ENCODE measurements around the gene RBM14. TPM values are rescaled to one million over a fixed set of nuclear protein-coding genes. Genes with fewer than 3 reads are reported as not detected.

The RBM14 gene
- total and polyA plus RNA-seq, 10 of the 15 experiments (the other 5 are each of a cell fraction or from before 2014, with no cell fraction given), result 5.4 to 140 (median 44.5) TPM

DNA sequence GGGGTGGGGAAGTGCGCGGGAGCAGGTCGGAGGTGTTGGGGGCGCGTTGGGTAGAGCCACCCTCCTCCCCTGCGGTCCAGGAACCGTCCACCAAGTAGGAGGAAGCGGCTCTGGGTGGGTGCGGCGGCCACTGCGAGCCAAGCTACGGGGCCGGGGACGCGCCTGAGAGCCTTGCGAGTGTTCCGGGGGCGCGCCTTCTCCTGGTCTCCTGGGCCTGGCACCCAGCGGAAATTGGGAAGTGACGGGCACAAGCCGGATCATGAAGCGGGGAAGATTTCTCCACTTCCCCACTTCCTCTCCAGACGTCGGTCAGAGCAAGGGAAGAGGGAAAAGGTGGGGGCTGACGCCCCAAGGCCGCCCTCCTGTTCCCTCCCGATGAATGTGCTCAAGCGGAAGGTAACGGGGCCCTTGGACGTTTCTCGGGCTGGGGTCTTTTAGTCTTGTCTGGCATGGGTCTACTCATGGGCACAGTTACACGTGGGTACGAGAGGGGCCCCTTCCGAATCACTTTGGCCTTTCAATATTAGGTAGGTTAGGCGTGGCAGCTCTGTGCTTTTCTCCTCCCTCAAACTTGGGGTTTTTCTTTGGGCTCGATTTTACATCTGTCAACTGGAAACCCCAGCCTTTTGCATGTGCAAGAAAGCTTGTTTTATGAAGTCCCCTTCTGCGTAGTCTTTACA is 865 bp downstream of the RBM14 start (continued):
- TF ChIP-seq, protein P1, sequence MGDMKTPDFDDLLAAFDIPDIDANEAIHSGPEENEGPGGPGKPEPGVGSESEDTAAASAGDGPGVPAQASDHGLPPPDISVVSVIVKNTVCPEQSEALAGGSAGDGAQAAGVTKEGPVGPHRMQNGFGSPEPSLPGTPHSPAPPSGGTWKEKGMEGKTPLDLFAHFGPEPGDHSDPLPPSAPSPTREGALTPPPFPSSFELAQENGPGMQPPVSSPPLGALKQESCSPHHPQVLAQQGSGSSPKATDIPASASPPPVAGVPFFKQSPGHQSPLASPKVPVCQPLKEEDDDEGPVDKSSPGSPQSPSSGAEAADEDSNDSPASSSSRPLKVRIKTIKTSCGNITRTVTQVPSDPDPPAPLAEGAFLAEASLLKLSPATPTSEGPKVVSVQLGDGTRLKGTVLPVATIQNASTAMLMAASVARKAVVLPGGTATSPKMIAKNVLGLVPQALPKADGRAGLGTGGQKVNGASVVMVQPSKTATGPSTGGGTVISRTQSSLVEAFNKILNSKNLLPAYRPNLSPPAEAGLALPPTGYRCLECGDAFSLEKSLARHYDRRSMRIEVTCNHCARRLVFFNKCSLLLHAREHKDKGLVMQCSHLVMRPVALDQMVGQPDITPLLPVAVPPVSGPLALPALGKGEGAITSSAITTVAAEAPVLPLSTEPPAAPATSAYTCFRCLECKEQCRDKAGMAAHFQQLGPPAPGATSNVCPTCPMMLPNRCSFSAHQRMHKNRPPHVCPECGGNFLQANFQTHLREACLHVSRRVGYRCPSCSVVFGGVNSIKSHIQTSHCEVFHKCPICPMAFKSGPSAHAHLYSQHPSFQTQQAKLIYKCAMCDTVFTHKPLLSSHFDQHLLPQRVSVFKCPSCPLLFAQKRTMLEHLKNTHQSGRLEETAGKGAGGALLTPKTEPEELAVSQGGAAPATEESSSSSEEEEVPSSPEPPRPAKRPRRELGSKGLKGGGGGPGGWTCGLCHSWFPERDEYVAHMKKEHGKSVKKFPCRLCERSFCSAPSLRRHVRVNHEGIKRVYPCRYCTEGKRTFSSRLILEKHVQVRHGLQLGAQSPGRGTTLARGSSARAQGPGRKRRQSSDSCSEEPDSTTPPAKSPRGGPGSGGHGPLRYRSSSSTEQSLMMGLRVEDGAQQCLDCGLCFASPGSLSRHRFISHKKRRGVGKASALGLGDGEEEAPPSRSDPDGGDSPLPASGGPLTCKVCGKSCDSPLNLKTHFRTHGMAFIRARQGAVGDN (IDR thresholded peaks at IDR 0.05), result no peak
- TF ChIP-seq, protein P2, sequence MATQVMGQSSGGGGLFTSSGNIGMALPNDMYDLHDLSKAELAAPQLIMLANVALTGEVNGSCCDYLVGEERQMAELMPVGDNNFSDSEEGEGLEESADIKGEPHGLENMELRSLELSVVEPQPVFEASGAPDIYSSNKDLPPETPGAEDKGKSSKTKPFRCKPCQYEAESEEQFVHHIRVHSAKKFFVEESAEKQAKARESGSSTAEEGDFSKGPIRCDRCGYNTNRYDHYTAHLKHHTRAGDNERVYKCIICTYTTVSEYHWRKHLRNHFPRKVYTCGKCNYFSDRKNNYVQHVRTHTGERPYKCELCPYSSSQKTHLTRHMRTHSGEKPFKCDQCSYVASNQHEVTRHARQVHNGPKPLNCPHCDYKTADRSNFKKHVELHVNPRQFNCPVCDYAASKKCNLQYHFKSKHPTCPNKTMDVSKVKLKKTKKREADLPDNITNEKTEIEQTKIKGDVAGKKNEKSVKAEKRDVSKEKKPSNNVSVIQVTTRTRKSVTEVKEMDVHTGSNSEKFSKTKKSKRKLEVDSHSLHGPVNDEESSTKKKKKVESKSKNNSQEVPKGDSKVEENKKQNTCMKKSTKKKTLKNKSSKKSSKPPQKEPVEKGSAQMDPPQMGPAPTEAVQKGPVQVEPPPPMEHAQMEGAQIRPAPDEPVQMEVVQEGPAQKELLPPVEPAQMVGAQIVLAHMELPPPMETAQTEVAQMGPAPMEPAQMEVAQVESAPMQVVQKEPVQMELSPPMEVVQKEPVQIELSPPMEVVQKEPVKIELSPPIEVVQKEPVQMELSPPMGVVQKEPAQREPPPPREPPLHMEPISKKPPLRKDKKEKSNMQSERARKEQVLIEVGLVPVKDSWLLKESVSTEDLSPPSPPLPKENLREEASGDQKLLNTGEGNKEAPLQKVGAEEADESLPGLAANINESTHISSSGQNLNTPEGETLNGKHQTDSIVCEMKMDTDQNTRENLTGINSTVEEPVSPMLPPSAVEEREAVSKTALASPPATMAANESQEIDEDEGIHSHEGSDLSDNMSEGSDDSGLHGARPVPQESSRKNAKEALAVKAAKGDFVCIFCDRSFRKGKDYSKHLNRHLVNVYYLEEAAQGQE (IDR thresholded peaks at IDR 0.05; ENCODE audit: low read depth, low read length), result no peak
- TF ChIP-seq IKZF1 (conservative IDR thresholded peaks at IDR 0.05) (peak; percentile 15), SUZ12 (IDR thresholded peaks at IDR 0.05; ENCODE audit: unreplicated experiment) (no peak), CBX5 (IDR thresholded peaks at IDR 0.05; ENCODE audit: low read depth) (no peak), ATF7 (IDR thresholded peaks at IDR 0.05; ENCODE audit: low read depth) (no peak), RB1 (IDR thresholded peaks at IDR 0.05; ENCODE audit: borderline replicate concordance) (no peak), JUND (IDR thresholded peaks at IDR 0.05; ENCODE audit: low read depth, low read length) (no peak), ZBED1 (IDR thresholded peaks at IDR 0.05; ENCODE audit: borderline replicate concordance) (no peak), ZNF274 (IDR thresholded peaks at IDR 0.05; ENCODE audit: insufficient read depth, insufficient read length) (no peak), CBX3 (IDR thresholded peaks at IDR 0.05; ENCODE audit: borderline replicate concordance, low read depth) (no peak), PML (IDR thresholded peaks at IDR 0.05; ENCODE audit: low read length) (no peak), SIX5 (IDR thresholded peaks at IDR 0.05; ENCODE audit: low read depth, low read length, severe bottlenecking) (no peak)
- TF ChIP-seq, protein P3, sequence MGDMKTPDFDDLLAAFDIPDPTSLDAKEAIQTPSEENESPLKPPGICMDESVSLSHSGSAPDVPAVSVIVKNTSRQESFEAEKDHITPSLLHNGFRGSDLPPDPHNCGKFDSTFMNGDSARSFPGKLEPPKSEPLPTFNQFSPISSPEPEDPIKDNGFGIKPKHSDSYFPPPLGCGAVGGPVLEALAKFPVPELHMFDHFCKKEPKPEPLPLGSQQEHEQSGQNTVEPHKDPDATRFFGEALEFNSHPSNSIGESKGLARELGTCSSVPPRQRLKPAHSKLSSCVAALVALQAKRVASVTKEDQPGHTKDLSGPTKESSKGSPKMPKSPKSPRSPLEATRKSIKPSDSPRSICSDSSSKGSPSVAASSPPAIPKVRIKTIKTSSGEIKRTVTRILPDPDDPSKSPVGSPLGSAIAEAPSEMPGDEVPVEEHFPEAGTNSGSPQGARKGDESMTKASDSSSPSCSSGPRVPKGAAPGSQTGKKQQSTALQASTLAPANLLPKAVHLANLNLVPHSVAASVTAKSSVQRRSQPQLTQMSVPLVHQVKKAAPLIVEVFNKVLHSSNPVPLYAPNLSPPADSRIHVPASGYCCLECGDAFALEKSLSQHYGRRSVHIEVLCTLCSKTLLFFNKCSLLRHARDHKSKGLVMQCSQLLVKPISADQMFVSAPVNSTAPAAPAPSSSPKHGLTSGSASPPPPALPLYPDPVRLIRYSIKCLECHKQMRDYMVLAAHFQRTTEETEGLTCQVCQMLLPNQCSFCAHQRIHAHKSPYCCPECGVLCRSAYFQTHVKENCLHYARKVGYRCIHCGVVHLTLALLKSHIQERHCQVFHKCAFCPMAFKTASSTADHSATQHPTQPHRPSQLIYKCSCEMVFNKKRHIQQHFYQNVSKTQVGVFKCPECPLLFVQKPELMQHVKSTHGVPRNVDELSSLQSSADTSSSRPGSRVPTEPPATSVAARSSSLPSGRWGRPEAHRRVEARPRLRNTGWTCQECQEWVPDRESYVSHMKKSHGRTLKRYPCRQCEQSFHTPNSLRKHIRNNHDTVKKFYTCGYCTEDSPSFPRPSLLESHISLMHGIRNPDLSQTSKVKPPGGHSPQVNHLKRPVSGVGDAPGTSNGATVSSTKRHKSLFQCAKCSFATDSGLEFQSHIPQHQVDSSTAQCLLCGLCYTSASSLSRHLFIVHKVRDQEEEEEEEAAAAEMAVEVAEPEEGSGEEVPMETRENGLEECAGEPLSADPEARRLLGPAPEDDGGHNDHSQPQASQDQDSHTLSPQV (IDR thresholded peaks at IDR 0.05), result no peak
- TF ChIP-seq, protein P4, sequence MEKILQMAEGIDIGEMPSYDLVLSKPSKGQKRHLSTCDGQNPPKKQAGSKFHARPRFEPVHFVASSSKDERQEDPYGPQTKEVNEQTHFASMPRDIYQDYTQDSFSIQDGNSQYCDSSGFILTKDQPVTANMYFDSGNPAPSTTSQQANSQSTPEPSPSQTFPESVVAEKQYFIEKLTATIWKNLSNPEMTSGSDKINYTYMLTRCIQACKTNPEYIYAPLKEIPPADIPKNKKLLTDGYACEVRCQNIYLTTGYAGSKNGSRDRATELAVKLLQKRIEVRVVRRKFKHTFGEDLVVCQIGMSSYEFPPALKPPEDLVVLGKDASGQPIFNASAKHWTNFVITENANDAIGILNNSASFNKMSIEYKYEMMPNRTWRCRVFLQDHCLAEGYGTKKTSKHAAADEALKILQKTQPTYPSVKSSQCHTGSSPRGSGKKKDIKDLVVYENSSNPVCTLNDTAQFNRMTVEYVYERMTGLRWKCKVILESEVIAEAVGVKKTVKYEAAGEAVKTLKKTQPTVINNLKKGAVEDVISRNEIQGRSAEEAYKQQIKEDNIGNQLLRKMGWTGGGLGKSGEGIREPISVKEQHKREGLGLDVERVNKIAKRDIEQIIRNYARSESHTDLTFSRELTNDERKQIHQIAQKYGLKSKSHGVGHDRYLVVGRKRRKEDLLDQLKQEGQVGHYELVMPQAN (conservative IDR thresholded peaks at IDR 0.05), result no peak; the same call in 1 of the 2 replicates
